GM18505 (cell line): ENCODE measurements around the gene GRIA1.

Source experiments
- ATAC-seq: cut with Tn5 transposase; IDR thresholded peaks from one replicate; pipeline ENCODE4 v1.9.1; 2021; ENCODE audit not compliant: unreplicated experiment
- POLR2A ChIP-seq: IDR thresholded peaks from 4 replicates; pipeline ENCODE4 v1.6.1; 2011; ENCODE audit warnings: borderline replicate concordance; ENCODE audit not compliant: insufficient read depth, insufficient read length; ENCODE audit errors: extremely low read depth

GRIA1 gene

GRCh38 chr5:153742060-153742459, 251.6 kb downstream of the GRIA1 start:
- ATAC-seq: no peak
- no peak for TF ChIP-seq POLR2A

- TF ChIP-seq POLR2A: no peak
- no peak for ATAC-seq
These were observed 254.3 kb downstream of the GRIA1 start for GRCh38 chr5:153744751-153745150.

GRCh38 chr5:153745778-153746395, 255.4 kb downstream of the GRIA1 start:
- TF ChIP-seq POLR2A: no peak
- no peak for ATAC-seq

- no peak for TF ChIP-seq POLR2A
- ATAC-seq: no peak
These were observed 256.0 kb downstream of the GRIA1 start for GRCh38 chr5:153746440-153746839.

GRCh38 chr5:153748823-153749222, 258.4 kb downstream of the GRIA1 start:
- no peak for ATAC-seq
- TF ChIP-seq POLR2A: no peak

- ATAC-seq: no peak
- TF ChIP-seq POLR2A: no peak
These were observed 259.5 kb downstream of the GRIA1 start for GRCh38 chr5:153749960-153750359.

- no peak for ATAC-seq
- no peak for TF ChIP-seq POLR2A
These were observed 260.8 kb downstream of the GRIA1 start for GRCh38 chr5:153751251-153751650.

- no peak for ATAC-seq
- TF ChIP-seq POLR2A: no peak
These were observed 262.4 kb downstream of the GRIA1 start for GRCh38 chr5:153752890-153753289.

GRCh38 chr5:153753645-153754432, 263.4 kb downstream of the GRIA1 start:
- ATAC-seq: no peak

GRCh38 chr5:153755913-153756500, 265.5 kb downstream of the GRIA1 start:
- no peak for TF ChIP-seq POLR2A

More at GRCh38 chr5:153753645-153754432, 263.4 kb downstream of the GRIA1 start:
- no peak for TF ChIP-seq POLR2A

GRCh38 chr5:153756540-153756939, 266.1 kb downstream of the GRIA1 start:
- no peak for TF ChIP-seq POLR2A
- no peak for ATAC-seq

More at GRCh38 chr5:153755913-153756500, 265.5 kb downstream of the GRIA1 start:
- ATAC-seq: no peak

GRCh38 chr5:153765987-153766386, 275.5 kb downstream of the GRIA1 start:
- TF ChIP-seq POLR2A: no peak
- no peak for ATAC-seq

- ATAC-seq: no peak
- no peak for TF ChIP-seq POLR2A
These were observed 277.0 kb downstream of the GRIA1 start for GRCh38 chr5:153767221-153768188.

- TF ChIP-seq POLR2A: no peak
- no peak for ATAC-seq
These were observed 279.6 kb downstream of the GRIA1 start for GRCh38 chr5:153770066-153770465.

- TF ChIP-seq POLR2A: no peak
- ATAC-seq: no peak
These were observed 284.2 kb downstream of the GRIA1 start for GRCh38 chr5:153774686-153775085.
